Stimulated activated CD4-positive, alpha-beta T cell treated with anti-CD3 and anti-CD28 coated beads, TNF-alpha, amount 100 ng/mL, for 4 hours (primary cell): Measurements from ENCODE around the gene CYP2A13.
"Not testable (repeated sequence)": the region's sequence is repeated elsewhere in the genome, so short reads cannot be mapped to it uniquely, and the experiment has no call there.

Experiments
- DNase-seq, 3 experiments: peaks; one replicate each; pipeline ENCODE4 v3.0.0-alpha.2; 2020; ENCODE audit warnings: low read depth in 3 of 3

The CYP2A13 gene

GRCh38 chr19:41088151-41088550 lies at the start of gene CYP2A13:
TSS of gene CYP2A13 (plus strand) at chr19:41088451. CDS start at chr19:41088472, 21 bp downstream.
- no peak for DNase-seq

GRCh38 chr19:41039806-41040205 lies 48.4 kb upstream of the CYP2A13 start:
- DNase-seq: no peak

GRCh38 chr19:41045095-41045494 lies 43.2 kb upstream of the CYP2A13 start:
- DNase-seq: not testable (repeated sequence)

GRCh38 chr19:41050426-41050825 lies 37.8 kb upstream of the CYP2A13 start:
- no peak for DNase-seq

- DNase-seq: not testable (repeated sequence)
These were observed 36.1 kb upstream of the CYP2A13 start for GRCh38 chr19:41052162-41052561.

GRCh38 chr19:41053331-41053730 lies 34.9 kb upstream of the CYP2A13 start:
- not testable (repeated sequence) for DNase-seq

- DNase-seq: no peak
These were observed 23.2 kb upstream of the CYP2A13 start for GRCh38 chr19:41064974-41065569.

- no peak for DNase-seq
These were observed 12.0 kb upstream of the CYP2A13 start for GRCh38 chr19:41076286-41076685.

GRCh38 chr19:41083516-41083915 lies 4.7 kb upstream of the CYP2A13 start:
- no peak for DNase-seq

GRCh38 chr19:41085748-41086415 lies 2.4 kb upstream of the CYP2A13 start:
- no peak for DNase-seq

GRCh38 chr19:41089959-41090358 lies 1.7 kb downstream of the CYP2A13 start:
- no peak for DNase-seq

- DNase-seq: no peak
These were observed 7.5 kb downstream of the CYP2A13 start for GRCh38 chr19:41095703-41096102.

GRCh38 chr19:41096353-41096752 lies 8.1 kb downstream of the CYP2A13 start:
- no peak for DNase-seq

- no peak for DNase-seq
These were observed 9.1 kb downstream of the CYP2A13 start for GRCh38 chr19:41097302-41097701.

GRCh38 chr19:41098762-41099161 lies 10.5 kb downstream of the CYP2A13 start:
- DNase-seq: no peak

- DNase-seq: not testable (repeated sequence)
These were observed 14.0 kb downstream of the CYP2A13 start for GRCh38 chr19:41102210-41102609.

- DNase-seq: no peak
These were observed 17.9 kb downstream of the CYP2A13 start for GRCh38 chr19:41106177-41106576.

- DNase-seq: no peak
These were observed 23.0 kb downstream of the CYP2A13 start for GRCh38 chr19:41111296-41111695.

- DNase-seq: no peak
These were observed 23.6 kb downstream of the CYP2A13 start for GRCh38 chr19:41111750-41112295.

- no peak for DNase-seq
These were observed 24.6 kb downstream of the CYP2A13 start for GRCh38 chr19:41112728-41113290.

GRCh38 chr19:41114132-41114531 lies 25.9 kb downstream of the CYP2A13 start, which contains the start of gene CYP2F1:
TSS of gene CYP2F1 (plus strand) at chr19:41114432. CDS start at chr19:41116189, 1,757 bp downstream.
- no peak for DNase-seq

GRCh38 chr19:41116261-41116660 lies 28.0 kb downstream of the CYP2A13 start:
- DNase-seq: no peak
